Neuronal stem cell (in vitro differentiated cells): ENCODE measurements around the gene SHISA8.

Experiments
- DNase-seq: peaks from one replicate; pipeline ENCODE4 v3.0.0-alpha.2; 2013; ENCODE audit warnings: low spot score
- H2AFZ ChIP-seq: one replicate; pipeline ENCODE4 v1.6.1; 2013; ENCODE audit warnings: mild to moderate bottlenecking, low read length, inconsistent platforms
- H2AK5ac ChIP-seq: 2 replicates; pipeline ENCODE4 v1.6.1; 2013; ENCODE audit warnings: low read depth, mild to moderate bottlenecking, inconsistent platforms, low read length, moderate library complexity, mixed read lengths
- H2BK120ac ChIP-seq: 2 replicates; pipeline ENCODE4 v1.6.1; 2013; ENCODE audit warnings: low read depth, mild to moderate bottlenecking, inconsistent platforms, low read length, moderate library complexity, mixed read lengths
- H2BK12ac ChIP-seq: one replicate; pipeline ENCODE4 v1.6.1; 2013; ENCODE audit warnings: low read length, inconsistent platforms
- H2BK15ac ChIP-seq: 2 replicates; pipeline ENCODE4 v1.6.1; 2013; ENCODE audit warnings: mild to moderate bottlenecking, low read length, inconsistent platforms, mixed read lengths
- H2BK5ac ChIP-seq: one replicate; pipeline ENCODE4 v1.6.1; 2013; ENCODE audit warnings: inconsistent platforms, mild to moderate bottlenecking, low read length, moderate library complexity
- H3K14ac ChIP-seq: one replicate; pipeline ENCODE4 v1.6.1; 2013; ENCODE audit warnings: low read length, inconsistent platforms
- H3K18ac ChIP-seq: 2 replicates; pipeline ENCODE4 v1.6.1; 2013; ENCODE audit warnings: low read length, inconsistent platforms
- H3K23ac ChIP-seq: 2 replicates; pipeline ENCODE4 v1.6.1; 2013; ENCODE audit warnings: low read depth, mild to moderate bottlenecking, mixed read lengths, low read length, inconsistent platforms; ENCODE audit not compliant: poor library complexity
- H3K27ac ChIP-seq: replicated peaks from 3 replicates; pipeline ENCODE4 v1.5.1; 2013; ENCODE audit warnings: low read length, inconsistent platforms
- H3K27me3 ChIP-seq, 3 experiments: 2 replicates each; pipeline ENCODE4 v1.6.1; 2013; ENCODE audit warnings: low read length in 3 of 3, mild to moderate bottlenecking in 2 of 3, inconsistent platforms in 1 of 3, low read depth in 1 of 3, mixed read lengths in 1 of 3, moderate library complexity in 1 of 3; ENCODE audit not compliant: control insufficient read depth in 3 of 3, insufficient read depth in 3 of 3
- H3K36me3 ChIP-seq, 2 donors: replicated peaks in 1 of 2; 2 replicates each; pipeline ENCODE4 v1.6.1; 2013; ENCODE audit warnings: low read length in 2 of 2; ENCODE audit not compliant: control insufficient read depth in 2 of 2, insufficient read depth in 2 of 2
- H3K4ac ChIP-seq: 2 replicates; pipeline ENCODE4 v1.6.1; 2013; ENCODE audit warnings: inconsistent platforms, mild to moderate bottlenecking, low read length, moderate library complexity
- H3K4me1 ChIP-seq, 2 donors: 1 replicate in 1 of 2; 2 replicates in 1 of 2; pipeline ENCODE4 v1.6.1; 2013; ENCODE audit warnings: low read length in 2 of 2, low read depth in 1 of 2; ENCODE audit not compliant: control insufficient read depth in 2 of 2, insufficient read depth in 1 of 2
- H3K4me2 ChIP-seq: one replicate; pipeline ENCODE4 v1.6.1; 2013; ENCODE audit warnings: mild to moderate bottlenecking, low read length, inconsistent platforms; ENCODE audit not compliant: insufficient read depth, poor library complexity, severe bottlenecking
- H3K4me3 ChIP-seq, 2 donors: 2 replicates each; pipeline ENCODE4 v1.5.1; 2013; ENCODE audit warnings: low read length in 2 of 2, mild to moderate bottlenecking in 2 of 2, inconsistent platforms in 1 of 2, moderate library complexity in 1 of 2
- H3K79me1 ChIP-seq: one replicate; pipeline ENCODE4 v1.6.1; 2013; ENCODE audit warnings: low read depth, mild to moderate bottlenecking, inconsistent platforms, low read length, moderate library complexity
- H3K9ac ChIP-seq: one replicate; pipeline ENCODE4 v1.6.1; 2013; ENCODE audit warnings: mild to moderate bottlenecking, low read depth, low read length, inconsistent platforms; ENCODE audit not compliant: poor library complexity
- H3K9me3 ChIP-seq, 2 donors: replicated peaks in 1 of 2; 2 replicates each; pipeline versions ENCODE3 to v1.6.1; 2013; ENCODE audit warnings: low read length in 2 of 2, mild to moderate bottlenecking in 2 of 2, inconsistent platforms in 1 of 2, low read depth in 1 of 2, mixed read lengths in 1 of 2, moderate library complexity in 1 of 2; ENCODE audit not compliant: control insufficient read depth in 2 of 2, insufficient read depth in 1 of 2
- H4K8ac ChIP-seq: one replicate; pipeline ENCODE4 v1.6.1; 2013; ENCODE audit warnings: low read depth, mild to moderate bottlenecking, inconsistent platforms, low read length, moderate library complexity
- H4K91ac ChIP-seq: one replicate; pipeline ENCODE4 v1.6.1; 2013; ENCODE audit warnings: low read length, low read depth, mild to moderate bottlenecking, inconsistent platforms; ENCODE audit not compliant: poor library complexity
- WGBS, 2 donors: extraction: QIAGEN DNeasy Blood & Tissue Kit; methylation state at CpG; one replicate each; pipeline ENCODE4 v1.1.7; 2013; ENCODE audit warnings: missing lambda C conversion rate in 2 of 2, mixed read lengths in 1 of 2; ENCODE audit not compliant: insufficient read length in 2 of 2, insufficient replicate concordance in 1 of 2; ENCODE audit errors: extremely low coverage in 2 of 2; 5-methylcytosine and 5-hydroxymethylcytosine counted together

Gene SHISA8

DNA sequence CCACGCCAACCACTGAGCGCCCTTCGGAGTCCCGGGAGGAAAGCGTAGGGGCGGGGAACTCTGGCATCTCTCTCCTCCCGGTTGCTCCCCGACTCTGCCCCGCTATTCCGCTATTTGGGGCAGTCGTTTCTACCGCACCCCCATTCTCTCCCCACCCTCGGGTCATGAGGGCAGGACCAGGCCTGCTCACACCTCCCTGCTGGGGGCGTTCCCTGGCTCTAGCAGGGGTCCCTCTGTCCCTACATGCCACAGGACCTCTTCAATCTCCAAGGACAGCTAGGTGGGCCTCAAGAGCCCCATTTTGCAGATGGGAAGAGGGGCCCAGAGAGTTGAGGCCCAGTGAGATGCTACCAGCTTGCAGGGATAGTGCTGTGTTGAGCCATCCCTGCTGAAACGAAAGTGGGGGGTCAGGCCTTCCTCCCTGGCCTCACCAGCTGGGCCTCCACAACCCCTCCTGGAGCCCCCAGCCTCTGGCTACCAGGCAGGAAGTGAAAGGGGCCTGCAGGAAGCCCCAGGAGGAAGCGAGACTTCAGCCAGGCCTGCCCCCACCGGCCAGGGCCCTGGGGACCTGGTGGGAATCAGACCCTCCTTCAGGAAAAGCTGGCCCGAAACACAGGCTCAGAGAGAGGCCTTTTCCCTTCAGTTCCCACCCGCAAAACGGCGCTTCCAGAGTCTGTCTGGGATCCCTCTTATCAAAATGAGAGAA, 5.5 kb upstream of the SHISA8 start:
- no CpG with 5 or more reads among the region's 21 CpGs for WGBS, 2 donors
- peak overlapping the region; percentile 60 for H3K9ac ChIP-seq
- no peak for DNase-seq
- H3K4me3 ChIP-seq = no peak overlapping the region
- peaks cover 32 to 73% (median 33%) of the 10 kb centered on the region in 3 experiments for H3K27me3 ChIP-seq
- H3K27ac ChIP-seq = no peak overlapping the region
- peak overlapping the region; percentile 21 for H3K14ac ChIP-seq
- H4K8ac ChIP-seq = no peak overlapping the region
- no peak overlapping the region for H2BK120ac ChIP-seq
- H2BK15ac ChIP-seq = no peak overlapping the region
- H2BK5ac ChIP-seq = no peak overlapping the region
- H3K36me3 ChIP-seq = no peaks in the 10 kb centered on the region
- H2BK12ac ChIP-seq = no peak overlapping the region
- no peak overlapping the region for H2AFZ ChIP-seq
- peak overlapping the region; percentile 70 for H2AK5ac ChIP-seq
- H3K4me1 ChIP-seq = peaks cover 3 to 6% of the 10 kb centered on the region in 2 donors
- no peak overlapping the region for H4K91ac ChIP-seq
- H3K18ac ChIP-seq = peak overlapping the region; percentile 71
- no peak overlapping the region for H3K4ac ChIP-seq
- no peaks in the 10 kb centered on the region for H3K9me3 ChIP-seq
- H3K79me1 ChIP-seq = no peaks in the 10 kb centered on the region
- H3K4me2 ChIP-seq = peak overlapping the region; percentile 18
- no peak overlapping the region for H3K23ac ChIP-seq

DNA sequence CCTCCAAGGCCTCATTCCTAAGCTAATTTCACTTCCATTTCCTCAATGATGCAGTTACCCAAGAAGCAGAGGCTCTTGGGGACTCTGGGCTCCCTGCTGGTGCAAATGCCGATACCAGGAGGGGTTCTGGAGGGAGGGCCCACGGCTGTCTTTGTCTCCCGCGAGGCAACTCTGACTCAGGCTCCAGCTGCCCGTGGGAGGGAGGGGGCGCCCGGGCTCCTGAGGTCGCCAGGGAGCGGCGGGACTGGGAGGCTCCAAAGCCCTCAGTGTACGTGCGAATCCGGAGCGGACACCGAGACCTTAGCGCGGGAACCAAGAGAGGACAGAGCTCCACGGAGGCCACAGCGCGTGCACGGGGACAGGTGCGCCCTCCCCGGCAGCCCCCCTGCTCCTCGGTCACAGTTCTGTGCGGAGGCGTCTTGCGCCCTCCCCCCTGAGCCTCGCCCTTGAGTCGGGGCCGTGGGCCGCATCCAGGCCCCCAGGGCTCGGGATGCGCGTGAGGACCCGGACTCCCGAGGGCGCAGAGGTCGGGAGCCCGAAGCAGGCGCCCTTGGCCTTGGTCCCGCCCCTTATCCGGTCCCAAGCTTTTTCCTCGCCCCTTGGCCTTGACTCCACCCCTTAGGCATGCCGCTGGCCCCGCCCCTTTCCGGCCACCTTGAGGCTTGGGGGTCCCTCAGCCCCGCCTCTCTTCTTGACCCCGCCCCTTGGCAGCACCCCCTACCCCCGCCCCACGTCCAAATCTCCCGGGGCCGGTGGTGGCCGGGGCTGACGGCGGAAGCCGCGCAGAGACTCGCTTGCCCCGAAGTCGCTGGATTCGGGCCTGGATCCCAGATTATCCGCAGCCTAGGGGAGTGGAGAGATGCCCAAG, 4.7 kb upstream of the SHISA8 start:
- Histone ChIP-seq H2BK12ac (no peak overlapping the region), H3K27me3 (peaks cover 37 to 75% (median 39%) of the 10 kb centered on the region in 3 experiments), H3K9ac (peak overlapping the region; percentile 70), H3K36me3 (no peaks in the 10 kb centered on the region), H3K4me2 (peak overlapping the region; percentile 62), H3K4me3 (peak overlapping the region in 1 of 2 donors; percentile 67), H2BK15ac (no peak overlapping the region), H3K4ac (no peak overlapping the region), H2AK5ac (peak overlapping the region; percentile 5), H3K9me3 (no peaks in the 10 kb centered on the region), H3K14ac (peak overlapping the region; percentile 25), H3K27ac (no peak overlapping the region), H3K23ac (peak overlapping the region; percentile 93), H2BK120ac (no peak overlapping the region), H3K79me1 (no peaks in the 10 kb centered on the region), H3K18ac (peak overlapping the region; percentile 89), H3K4me1 (peaks cover 2 to 5% of the 10 kb centered on the region in 2 donors), H2BK5ac (no peak overlapping the region), H4K8ac (no peak overlapping the region), H4K91ac (no peak overlapping the region), H2AFZ (peak overlapping the region; percentile 68)
- no peak for DNase-seq
- no CpG with 5 or more reads among the region's 62 CpGs for WGBS, 2 donors

DNA sequence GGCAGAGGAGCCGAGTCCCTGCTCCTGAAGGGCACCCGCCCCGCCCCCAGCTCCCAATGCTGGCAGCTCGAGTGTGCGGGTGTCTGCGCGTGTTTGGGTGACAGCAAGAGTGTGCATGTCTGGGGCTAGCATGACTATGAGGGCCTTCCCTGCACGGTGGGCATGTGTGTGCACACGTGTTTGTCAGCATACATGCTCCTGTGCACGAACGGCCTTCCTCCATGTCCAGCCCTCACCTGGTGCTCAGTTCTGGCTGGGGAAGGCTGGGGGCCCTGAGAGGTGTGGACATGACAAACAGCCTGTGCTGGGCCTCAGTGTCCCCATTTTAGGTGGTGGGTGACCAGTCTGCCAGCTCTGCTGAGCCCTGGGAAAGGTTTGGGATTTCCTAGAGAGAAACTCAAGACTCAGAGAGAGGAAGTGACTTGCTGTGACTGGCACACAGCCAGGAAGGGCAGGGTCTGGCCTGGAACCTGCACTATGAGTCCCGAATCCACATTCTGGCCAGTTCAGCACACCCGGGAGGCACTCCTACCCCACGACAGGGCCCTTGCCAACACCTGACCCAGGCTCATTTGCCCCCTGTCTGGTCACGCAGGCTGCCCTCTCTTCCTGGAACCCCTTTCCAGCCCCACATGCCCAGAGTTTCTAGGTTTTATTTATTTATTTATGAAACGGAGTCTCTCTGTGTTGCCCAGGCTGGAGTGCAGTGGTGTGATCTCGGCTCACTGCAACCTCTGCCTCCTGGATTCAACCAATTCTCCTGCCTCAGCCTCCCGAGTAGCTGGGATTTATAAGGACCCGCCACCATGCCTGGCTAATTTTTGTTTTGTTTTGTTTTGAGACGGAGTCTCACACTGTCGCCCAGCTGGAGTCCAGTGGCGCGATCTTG, 3.3 kb upstream of the SHISA8 start:
- Histone ChIP-seq H3K23ac (peak overlapping the region; percentile 6), H3K4ac (no peak overlapping the region), H2AK5ac (no peak overlapping the region), H3K14ac (peak overlapping the region; percentile 39), H3K4me3 (no peak overlapping the region), H3K27me3 (peaks cover 51 to 83% (median 53%) of the 10 kb centered on the region in 3 experiments), H2AFZ (no peak overlapping the region), H3K9me3 (no peaks in the 10 kb centered on the region), H3K9ac (no peak overlapping the region), H2BK15ac (no peak overlapping the region), H3K36me3 (no peaks in the 10 kb centered on the region), H4K8ac (no peak overlapping the region), H3K18ac (no peak overlapping the region), H2BK5ac (peak overlapping the region; percentile 4), H2BK12ac (no peak overlapping the region), H3K27ac (no peak overlapping the region), H2BK120ac (no peak overlapping the region), H3K4me1 (peaks cover 2 to 5% of the 10 kb centered on the region in 2 donors), H3K79me1 (no peaks in the 10 kb centered on the region), H3K4me2 (no peak overlapping the region), H4K91ac (no peak overlapping the region)
- DNase-seq = no peak
- no CpG with 5 or more reads among the region's 23 CpGs for WGBS, 2 donors
